Measurements from ENCODE around the gene OR52N4. TPM values are rescaled to one million over a fixed set of nuclear protein-coding genes. Genes with fewer than 3 reads are reported as not detected.

The OR52N4 gene
- total and polyA plus RNA-seq, 2 of the 8 experiments (the other 6 are each of a cell fraction or from before 2014, with no cell fraction given), result 3.7 TPM; not detected in 1

DNA sequence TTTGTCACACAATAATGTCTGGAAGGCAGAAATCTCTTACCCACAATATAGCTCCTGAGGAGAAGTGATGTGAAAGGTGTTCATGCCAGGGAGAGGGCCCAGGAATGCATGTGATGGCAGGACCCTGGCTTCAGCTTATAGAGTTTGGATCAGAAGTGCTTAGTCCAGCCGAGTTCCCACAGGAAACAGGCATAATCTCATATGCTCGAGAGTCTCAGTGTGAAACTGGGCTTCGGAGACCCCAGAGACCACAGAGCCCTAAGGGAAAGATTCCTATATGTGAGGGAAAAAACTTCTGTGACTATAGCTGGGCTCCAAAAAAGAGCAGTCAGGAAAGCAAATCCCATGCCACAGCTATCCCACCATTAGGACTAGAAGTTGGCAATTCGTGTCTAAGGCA, 29.2 kb downstream of the OR52N4 start, which contains the start of gene OR52N5 (continued):
- TF ChIP-seq BCL11A (IDR thresholded peaks at IDR 0.05; ENCODE audit: low read depth in 2 of 2, low read length in 2 of 2), result no peak
- TF ChIP-seq PHF8 (conservative IDR thresholded peaks at IDR 0.05; ENCODE audit: low read depth, low read length), result no peak
- TF ChIP-seq FOSL1 (IDR thresholded peaks at IDR 0.05; ENCODE audit: insufficient read depth, low read depth, low read length), result no peak
- TF ChIP-seq CHD2 (IDR thresholded peaks at IDR 0.05; ENCODE audit: low read length), result no peak
- no peak for TF ChIP-seq SIRT6 (IDR thresholded peaks at IDR 0.05; ENCODE audit: low read length)
- TF ChIP-seq RNF2 (IDR thresholded peaks at IDR 0.05; ENCODE audit: borderline replicate concordance, low read depth, low read length, missing control alignments, poor library complexity, severe bottlenecking), result no peak
- no peak for TF ChIP-seq TCF12 (IDR thresholded peaks at IDR 0.05; ENCODE audit: low read depth, low read length)
- no peak for TF ChIP-seq POU5F1 (IDR thresholded peaks at IDR 0.05; ENCODE audit: low read depth, low read length)
- no peak for TF ChIP-seq TBP (IDR thresholded peaks at IDR 0.05; ENCODE audit: low read depth, low read length)

Measured in H1 (cell line).